Activated CD8-positive, alpha-beta memory T cell treated with anti-CD3 and anti-CD28 coated beads for 24 hours (primary cell): ENCODE measurements around the gene LONRF2.
A peak's percentile ranks its signal among the peaks of the same experiment; 100 is the strongest.
"Not testable (repeated sequence)": the region's sequence is repeated elsewhere in the genome, so short reads cannot be mapped to it uniquely, and the experiment has no call there.

Experiments
- DNase-seq: peaks from one replicate; pipeline ENCODE4 v3.0.0-alpha.2; 2020

Gene LONRF2

DNA sequence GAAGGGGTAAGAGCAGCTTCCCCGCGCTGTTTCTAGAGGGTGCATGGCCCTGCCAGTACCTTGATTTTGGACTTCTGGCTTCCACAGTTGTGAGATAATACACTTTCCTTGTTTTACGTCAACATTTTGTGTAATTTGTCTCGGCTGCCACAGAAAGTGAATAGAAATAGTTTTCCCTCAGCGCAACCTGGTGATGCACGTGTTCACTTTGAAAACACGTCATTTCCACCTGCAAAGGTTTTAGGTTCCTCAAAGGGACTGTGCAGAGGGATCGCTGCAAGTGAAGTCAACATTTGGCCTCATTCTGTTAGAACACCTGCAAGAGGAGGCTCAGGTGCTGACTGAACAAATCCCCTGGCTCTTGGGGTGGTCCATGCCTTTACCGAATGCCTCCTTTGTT lies 71.7 kb downstream of the LONRF2 start:
- DNase-seq = no peak

DNA sequence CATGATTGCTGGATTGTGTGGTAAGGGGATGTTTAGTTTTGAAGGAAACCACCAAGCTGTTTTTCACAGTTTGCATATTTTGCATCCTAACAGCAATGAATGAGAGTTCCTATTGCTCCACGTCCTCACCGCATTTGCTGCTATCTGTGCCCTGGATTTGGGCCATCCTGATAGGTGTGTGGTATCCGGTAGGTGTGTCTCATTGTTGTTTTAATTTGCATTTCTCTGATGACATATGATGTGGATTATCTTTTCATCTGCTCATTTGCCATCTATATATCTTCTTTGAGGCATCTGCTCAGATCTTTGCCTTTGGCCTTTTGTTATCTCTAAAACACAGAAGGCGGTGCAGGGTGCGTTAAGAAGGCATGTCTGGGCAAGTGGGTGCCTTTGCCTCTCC lies 73.3 kb downstream of the LONRF2 start:
- no peak for DNase-seq

GRCh38 chr2:100248556-100248955 lies 73.7 kb downstream of the LONRF2 start:
- not testable (repeated sequence) for DNase-seq

GRCh38 chr2:100248044-100248330 lies 74.3 kb downstream of the LONRF2 start:
- no peak for DNase-seq

GRCh38 chr2:100247256-100248043 lies 74.9 kb downstream of the LONRF2 start:
- no peak for DNase-seq

DNA sequence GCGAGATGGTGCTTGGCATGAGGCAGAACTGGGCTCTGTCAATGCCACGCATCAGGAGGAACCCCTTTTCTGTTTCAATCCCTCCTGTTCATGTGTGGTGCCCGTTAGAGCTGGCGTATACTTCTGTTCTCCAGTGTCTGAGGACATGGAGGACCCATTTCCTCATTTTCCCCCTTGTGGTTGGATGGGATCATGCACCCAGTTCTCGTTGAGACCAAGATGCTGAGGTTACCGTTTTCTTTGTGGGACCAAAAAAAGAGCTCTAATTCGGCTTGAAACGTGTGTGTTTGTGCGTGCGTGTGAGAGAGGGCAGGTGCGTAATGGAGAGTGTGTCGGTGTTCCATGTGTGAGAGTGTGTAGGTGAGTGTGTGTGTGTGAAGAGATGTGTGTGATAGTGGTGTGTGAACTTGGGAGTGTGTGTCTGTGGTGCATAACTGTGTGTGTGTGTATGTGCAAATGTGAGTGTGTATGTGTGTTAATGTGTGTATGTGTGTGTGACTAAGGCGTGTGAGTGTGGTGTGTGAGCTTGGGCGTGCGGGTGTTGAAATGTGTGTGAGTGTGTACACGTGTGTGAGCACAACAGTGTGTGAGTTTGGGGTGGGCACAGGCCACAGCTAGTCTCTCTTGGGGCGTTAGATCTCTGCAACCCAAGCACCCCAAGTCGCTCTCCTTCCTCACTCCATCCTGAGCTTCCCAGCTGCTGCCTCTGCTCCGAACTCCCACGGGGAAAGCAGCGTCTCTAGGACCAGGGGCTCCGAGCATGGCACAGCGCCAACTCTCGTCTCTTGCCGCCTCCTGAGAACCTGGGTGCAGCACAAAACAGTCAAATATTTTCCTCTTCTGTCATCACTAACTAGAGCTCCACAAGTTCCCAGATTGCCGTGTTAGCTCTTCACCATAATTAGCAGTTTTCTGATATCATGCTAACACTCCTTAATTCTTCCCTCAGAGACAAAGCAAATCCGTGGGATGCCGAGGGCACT lies 75.8 kb downstream of the LONRF2 start:
- no peak for DNase-seq

- DNase-seq = no peak
Measured at GRCh38 chr2:100245681-100246080, 76.6 kb downstream of the LONRF2 start.

DNA sequence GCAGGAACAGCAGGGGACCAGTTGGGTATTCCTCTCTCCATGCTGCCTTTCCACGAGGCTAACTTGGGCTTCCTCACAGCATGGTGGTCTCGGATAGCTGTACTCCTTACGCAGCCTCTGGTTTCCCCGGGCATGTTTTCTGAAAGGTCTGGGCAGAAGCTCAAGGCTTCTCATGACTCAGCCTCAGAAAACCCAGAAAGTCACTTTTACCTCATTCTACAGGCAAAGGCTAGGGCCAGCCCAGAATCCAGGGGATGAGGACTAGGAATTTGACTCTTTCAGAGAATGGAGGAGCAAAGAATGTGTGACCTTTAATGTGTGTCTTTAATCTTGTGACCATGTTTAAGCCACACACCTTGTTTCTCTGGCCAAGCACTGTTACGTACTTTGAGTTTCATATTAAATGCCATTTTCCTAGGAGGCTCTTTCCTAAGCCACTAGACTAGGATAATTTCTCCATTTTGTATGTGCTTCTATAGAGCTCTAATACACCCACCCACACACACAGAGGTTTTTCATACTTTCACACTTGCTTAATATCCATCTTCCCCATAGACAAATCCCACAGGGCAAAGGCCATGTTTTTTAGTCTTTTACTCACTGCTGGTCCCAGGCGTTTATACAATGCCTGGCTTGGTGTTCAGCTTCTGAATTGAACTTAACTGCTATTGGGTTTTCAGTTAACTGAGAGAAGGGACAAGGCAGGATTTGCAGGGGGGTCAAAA lies 77.3 kb downstream of the LONRF2 start:
- DNase-seq = no peak

- no peak for DNase-seq
Measured at GRCh38 chr2:100243631-100244030, 78.7 kb downstream of the LONRF2 start.

DNA sequence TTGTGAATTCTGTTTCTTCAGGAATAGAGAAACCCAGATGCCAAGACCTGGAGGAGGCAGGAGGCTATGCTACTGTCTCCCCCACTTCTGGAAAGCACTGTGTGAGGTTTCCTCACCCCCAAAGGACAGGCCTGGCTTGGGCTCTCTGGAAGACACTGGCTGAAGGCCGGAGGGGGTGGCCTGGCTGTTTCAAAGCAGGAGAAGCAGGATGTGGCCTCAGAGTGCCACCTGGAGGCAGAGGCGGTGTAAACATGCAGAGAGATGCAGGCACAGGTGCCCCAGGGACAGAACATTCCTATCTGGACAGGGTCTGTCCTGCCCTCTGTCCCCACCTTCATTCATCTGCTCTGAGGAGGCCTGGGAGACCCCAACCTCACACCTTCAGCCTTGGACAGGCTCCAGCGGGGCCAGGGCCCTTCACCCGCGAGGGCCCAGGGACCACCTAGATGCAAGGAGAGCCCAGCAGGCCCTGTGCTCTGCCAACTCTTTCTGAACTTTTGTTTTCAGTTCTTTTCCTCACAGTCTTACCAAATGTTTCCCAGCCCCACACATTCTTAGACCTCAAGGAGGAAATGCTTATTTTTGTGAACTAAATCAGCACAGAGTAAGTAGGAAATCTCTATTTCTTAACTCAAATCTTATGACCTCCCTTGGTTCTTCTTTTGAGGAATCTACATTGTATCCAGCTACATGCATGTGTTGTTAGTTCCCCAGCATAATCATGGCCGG lies 79.2 kb downstream of the LONRF2 start:
- peak; percentile 77 for DNase-seq

DNA sequence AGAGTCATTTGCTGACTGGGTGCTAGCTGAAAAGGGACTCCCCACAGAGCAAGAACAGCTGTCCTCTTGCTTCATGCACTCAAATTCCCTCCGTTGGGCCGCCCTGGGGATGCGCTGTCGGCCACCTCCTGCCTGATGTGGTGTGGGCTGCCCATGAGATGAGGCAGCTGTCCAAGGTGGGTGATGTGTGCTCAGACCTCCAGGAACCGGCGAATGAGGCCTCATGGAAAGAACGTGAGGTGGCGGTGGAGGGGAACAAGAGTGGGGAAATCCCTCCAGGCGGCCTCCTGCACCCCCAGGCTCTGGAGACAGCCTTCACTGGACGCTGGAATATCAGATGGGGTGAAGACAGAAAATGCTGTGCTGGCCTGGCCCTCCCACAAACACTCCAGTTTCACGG lies 79.8 kb downstream of the LONRF2 start:
- DNase-seq = no peak

- no peak for DNase-seq
Measured at GRCh38 chr2:100241236-100241635, 81.1 kb downstream of the LONRF2 start.

GRCh38 chr2:100240386-100240785 lies 81.9 kb downstream of the LONRF2 start:
- no peak for DNase-seq

GRCh38 chr2:100239486-100240210 lies 82.7 kb downstream of the LONRF2 start:
- DNase-seq = no peak

DNA sequence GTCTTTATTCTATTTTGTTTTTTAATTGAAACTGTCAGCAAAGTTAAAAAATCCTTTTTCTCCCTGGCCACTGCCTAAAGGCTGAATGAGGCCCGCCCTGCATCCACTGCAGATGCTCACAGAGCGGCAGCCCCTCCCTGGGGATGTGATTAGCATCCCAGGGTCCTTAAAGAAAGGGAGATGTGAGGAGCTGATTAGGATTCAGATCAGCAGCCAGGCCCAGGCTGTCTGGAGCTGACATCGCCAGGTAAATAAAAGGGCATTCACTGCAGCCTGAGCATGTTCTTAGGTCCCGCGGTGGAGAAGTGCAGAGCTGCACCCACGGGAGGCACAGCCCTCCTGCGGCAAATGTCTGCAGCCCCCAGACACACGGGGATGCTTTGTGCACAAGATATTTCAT lies 83.8 kb downstream of the LONRF2 start:
- DNase-seq = no peak

GRCh38 chr2:100237770-100238169 lies 84.5 kb downstream of the LONRF2 start:
- no peak for DNase-seq

GRCh38 chr2:100237163-100237562 lies 85.1 kb downstream of the LONRF2 start:
- no peak for DNase-seq

- DNase-seq = no peak
Measured at GRCh38 chr2:100236166-100236565, 86.1 kb downstream of the LONRF2 start.

GRCh38 chr2:100235581-100235980 lies 86.7 kb downstream of the LONRF2 start:
- no peak for DNase-seq

DNA sequence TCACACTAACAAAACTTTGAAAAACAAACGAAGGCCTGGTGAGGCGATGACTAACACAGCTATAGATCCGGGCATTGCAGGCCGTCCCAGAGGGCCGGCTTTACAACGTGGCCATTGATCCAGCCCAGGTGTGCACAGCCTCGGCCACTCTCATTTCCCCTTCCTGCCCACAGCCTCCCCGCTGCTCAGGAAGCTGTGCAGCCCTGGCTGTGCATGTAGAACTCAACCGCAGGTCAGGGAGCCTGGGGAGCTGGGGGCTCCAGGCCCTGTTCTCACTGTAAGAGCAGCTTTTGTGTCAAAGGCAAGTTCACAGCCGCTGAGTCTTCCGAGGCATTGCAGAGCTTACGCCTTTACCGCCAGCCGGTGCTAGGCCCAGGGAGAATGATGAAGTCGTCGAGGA lies 87.2 kb downstream of the LONRF2 start:
- peak; percentile 63 for DNase-seq

- DNase-seq = no peak
Measured at GRCh38 chr2:100234141-100234540, 88.2 kb downstream of the LONRF2 start.

DNA sequence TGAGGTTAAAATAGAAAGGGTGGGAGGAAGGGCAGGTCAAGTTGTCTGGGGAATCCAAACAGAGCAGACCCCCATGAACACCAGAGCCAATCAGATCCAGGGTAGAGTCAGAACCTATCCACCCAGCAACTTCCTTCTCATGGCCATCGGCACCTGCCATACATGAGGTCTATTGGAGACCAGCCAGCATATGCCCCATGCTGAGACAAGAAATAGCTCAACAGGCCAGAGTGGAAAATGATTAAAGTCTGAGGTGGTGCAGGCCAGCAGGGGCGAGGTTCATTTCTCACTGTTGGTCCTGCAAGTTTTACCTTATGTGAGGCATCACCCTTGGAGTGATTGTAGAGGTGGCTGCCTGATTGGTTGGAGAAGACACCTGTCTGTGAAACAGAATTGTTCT lies 89.2 kb downstream of the LONRF2 start:
- DNase-seq = no peak
